ENCODE data around the gene UST. TPM values are rescaled to one million over a fixed set of nuclear protein-coding genes. Genes with fewer than 3 reads are reported as not detected.

UST gene
- total and polyA plus RNA-seq, 9 of the 15 experiments (the other 6 are each of a cell fraction or from before 2014, with no cell fraction given), result 0.04 to 0.10 TPM; not detected in 7

GRCh38 chr6:148892247-148892646 is 145.4 kb downstream of the UST start:
- ChIA-PET CTCF (ENCODE audit: low intra/inter-chr PET ratio) (no interaction called here), POLR2A (interaction anchor here (0.5 kb wide), 1 partner anchor 368 kb away, joined by 4 read pairs; no protein-coding TSS in a partner anchor)
- Histone ChIP-seq H2AFZ (ENCODE audit: low read depth, low read length) (no peak overlapping the region), H3K4me1 (replicated peaks in 1 of 2; ENCODE audit: control insufficient read depth in 2 of 2, insufficient read depth in 2 of 2, low read length in 2 of 2) (no peaks in the 10 kb centered on the region), H3K9me3 (replicated peaks; ENCODE audit: control insufficient read depth, insufficient read depth, low read depth, low read length) (no peaks in the 10 kb centered on the region), H3K4me3 (no peak overlapping the region), H3K4me2 (ENCODE audit: insufficient read depth, low read length) (no peak overlapping the region), H3K9ac (ENCODE audit: insufficient read depth in 1 of 2, low read depth in 2 of 2, low read length in 2 of 2) (no peak overlapping the region), H3K27me3 (ENCODE audit: control insufficient read depth in 2 of 2, insufficient read depth in 2 of 2, low read length in 2 of 2) (peaks cover 0 to 30% of the 10 kb centered on the region in 2 experiments; a peak in 4 of 5 replicates), H3K36me3 (ENCODE audit: control insufficient read depth, insufficient read depth, low read length) (no peaks in the 10 kb centered on the region), H4K20me1 (replicated peaks; ENCODE audit: control insufficient read depth, insufficient read depth, low read length) (no peaks in the 10 kb centered on the region), H3K9me1 (ENCODE audit: control insufficient read depth, insufficient read depth, low read length) (no peaks in the 10 kb centered on the region), H3K27ac (ENCODE audit: extremely low read depth, low read depth, low read length) (no peak overlapping the region), H3K79me2 (ENCODE audit: control insufficient read depth, insufficient read depth, low read length) (no peaks in the 10 kb centered on the region)
- in situ Hi-C loops (cut with MboI) (no loop called here), intact Hi-C loops (cut with micrococcal nuclease) (no loop called here)
- ATAC-seq, result no peak
- peak; percentile 70 for FAIRE-seq
- DNase-seq (ENCODE audit: extremely low read depth in 1 of 4, low spot score in 3 of 4), result no peak
- no TSS peak for BruUV-seq (replicated peaks)
- TF ChIP-seq SMARCA4 (IDR thresholded peaks at IDR 0.05) (no peak), MLX (CRISPR knock-in tag; conservative IDR thresholded peaks at IDR 0.05) (no peak), ZKSCAN3 (CRISPR knock-in tag; IDR thresholded peaks at IDR 0.05) (no peak), IRF9 (tag; IDR thresholded peaks at IDR 0.05) (0 out of 2 replicates have a peak, but pooled peaks have one; percentile 54), TBL1XR1 (IDR thresholded peaks at IDR 0.05; ENCODE audit: low read length in 2 of 2) (no peak), GTF2A2 (tag; IDR thresholded peaks at IDR 0.05) (no peak), KLF6 (CRISPR knock-in tag; IDR thresholded peaks at IDR 0.05; ENCODE audit: borderline replicate concordance) (no peak), ETV6 (IDR thresholded peaks at IDR 0.05; ENCODE audit: borderline replicate concordance in 1 of 2, low read depth in 2 of 2, low read length in 1 of 2) (no peak), ETV6 (CRISPR knock-in tag; IDR thresholded peaks at IDR 0.05; ENCODE audit: borderline replicate concordance) (no peak), RBM34 (IDR thresholded peaks at IDR 0.05; ENCODE audit: borderline replicate concordance, insufficient read depth, low read length) (no peak), SAFB2 (IDR thresholded peaks at IDR 0.05; ENCODE audit: borderline replicate concordance, low read depth, low read length, severe bottlenecking) (no peak), CBX1 (IDR thresholded peaks at IDR 0.05; ENCODE audit: low read depth) (no peak)
- TF ChIP-seq, protein P1, sequence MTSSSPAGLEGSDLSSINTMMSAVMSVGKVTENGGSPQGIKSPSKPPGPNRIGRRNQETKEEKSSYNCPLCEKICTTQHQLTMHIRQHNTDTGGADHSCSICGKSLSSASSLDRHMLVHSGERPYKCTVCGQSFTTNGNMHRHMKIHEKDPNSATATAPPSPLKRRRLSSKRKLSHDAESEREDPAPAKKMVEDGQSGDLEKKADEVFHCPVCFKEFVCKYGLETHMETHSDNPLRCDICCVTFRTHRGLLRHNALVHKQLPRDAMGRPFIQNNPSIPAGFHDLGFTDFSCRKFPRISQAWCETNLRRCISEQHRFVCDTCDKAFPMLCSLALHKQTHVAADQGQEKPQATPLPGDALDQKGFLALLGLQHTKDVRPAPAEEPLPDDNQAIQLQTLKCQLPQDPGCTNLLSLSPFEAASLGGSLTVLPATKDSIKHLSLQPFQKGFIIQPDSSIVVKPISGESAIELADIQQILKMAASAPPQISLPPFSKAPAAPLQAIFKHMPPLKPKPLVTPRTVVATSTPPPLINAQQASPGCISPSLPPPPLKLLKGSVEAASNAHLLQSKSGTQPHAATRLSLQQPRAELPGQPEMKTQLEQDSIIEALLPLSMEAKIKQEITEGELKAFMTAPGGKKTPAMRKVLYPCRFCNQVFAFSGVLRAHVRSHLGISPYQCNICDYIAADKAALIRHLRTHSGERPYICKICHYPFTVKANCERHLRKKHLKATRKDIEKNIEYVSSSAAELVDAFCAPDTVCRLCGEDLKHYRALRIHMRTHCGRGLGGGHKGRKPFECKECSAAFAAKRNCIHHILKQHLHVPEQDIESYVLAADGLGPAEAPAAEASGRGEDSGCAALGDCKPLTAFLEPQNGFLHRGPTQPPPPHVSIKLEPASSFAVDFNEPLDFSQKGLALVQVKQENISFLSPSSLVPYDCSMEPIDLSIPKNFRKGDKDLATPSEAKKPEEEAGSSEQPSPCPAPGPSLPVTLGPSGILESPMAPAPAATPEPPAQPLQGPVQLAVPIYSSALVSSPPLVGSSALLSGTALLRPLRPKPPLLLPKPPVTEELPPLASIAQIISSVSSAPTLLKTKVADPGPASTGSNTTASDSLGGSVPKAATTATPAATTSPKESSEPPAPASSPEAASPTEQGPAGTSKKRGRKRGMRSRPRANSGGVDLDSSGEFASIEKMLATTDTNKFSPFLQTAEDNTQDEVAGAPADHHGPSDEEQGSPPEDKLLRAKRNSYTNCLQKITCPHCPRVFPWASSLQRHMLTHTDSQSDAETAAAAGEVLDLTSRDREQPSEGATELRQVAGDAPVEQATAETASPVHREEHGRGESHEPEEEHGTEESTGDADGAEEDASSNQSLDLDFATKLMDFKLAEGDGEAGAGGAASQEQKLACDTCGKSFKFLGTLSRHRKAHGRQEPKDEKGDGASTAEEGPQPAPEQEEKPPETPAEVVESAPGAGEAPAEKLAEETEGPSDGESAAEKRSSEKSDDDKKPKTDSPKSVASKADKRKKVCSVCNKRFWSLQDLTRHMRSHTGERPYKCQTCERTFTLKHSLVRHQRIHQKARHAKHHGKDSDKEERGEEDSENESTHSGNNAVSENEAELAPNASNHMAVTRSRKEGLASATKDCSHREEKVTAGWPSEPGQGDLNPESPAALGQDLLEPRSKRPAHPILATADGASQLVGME (CRISPR knock-in tag; IDR thresholded peaks at IDR 0.05), result no peak
- TF ChIP-seq, protein P2, sequence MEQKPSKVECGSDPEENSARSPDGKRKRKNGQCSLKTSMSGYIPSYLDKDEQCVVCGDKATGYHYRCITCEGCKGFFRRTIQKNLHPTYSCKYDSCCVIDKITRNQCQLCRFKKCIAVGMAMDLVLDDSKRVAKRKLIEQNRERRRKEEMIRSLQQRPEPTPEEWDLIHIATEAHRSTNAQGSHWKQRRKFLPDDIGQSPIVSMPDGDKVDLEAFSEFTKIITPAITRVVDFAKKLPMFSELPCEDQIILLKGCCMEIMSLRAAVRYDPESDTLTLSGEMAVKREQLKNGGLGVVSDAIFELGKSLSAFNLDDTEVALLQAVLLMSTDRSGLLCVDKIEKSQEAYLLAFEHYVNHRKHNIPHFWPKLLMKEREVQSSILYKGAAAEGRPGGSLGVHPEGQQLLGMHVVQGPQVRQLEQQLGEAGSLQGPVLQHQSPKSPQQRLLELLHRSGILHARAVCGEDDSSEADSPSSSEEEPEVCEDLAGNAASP (IDR thresholded peaks at IDR 0.05), result no peak
